GM12891 (cell line): ENCODE results near the gene PLAAT1.

Experiments used
- POLR2A ChIP-seq: IDR thresholded peaks from 2 replicates; pipeline ENCODE4 v1.6.1; 2011; ENCODE audit warnings: low read depth, low read length, control low read depth
- POU2F2 ChIP-seq: IDR thresholded peaks from 2 replicates; pipeline ENCODE4 v1.6.1; 2011; ENCODE audit warnings: low read depth, mild to moderate bottlenecking, control low read depth, low read length, moderate library complexity
- TAF1 ChIP-seq: IDR thresholded peaks from 2 replicates; pipeline ENCODE4 v1.6.1; 2011; ENCODE audit warnings: low read depth, low read length, control low read depth

GRCh38 chr3:193305356-193305755, 64.3 kb downstream of the PLAAT1 start:
- no peak for TF ChIP-seq POLR2A
- TF ChIP-seq TAF1, result no peak
- TF ChIP-seq POU2F2, result no peak
